HCT116 (cell line): ENCODE measurements around the gene POPDC2. TPM values are rescaled to one million over a fixed set of nuclear protein-coding genes. Genes with fewer than 3 reads are reported as not detected.

Experiments
- ATAC-seq: fragments of 200-7000 bp; cut with Tn5 transposase; 2 replicates; pipeline ENCODE4 v1.9.1; 2020; ENCODE audit warnings: mild to moderate bottlenecking, moderate library complexity
- BruUV-seq: library from RNA; stranded (reverse); fragments of 400-500 nt; replicated peaks from 2 replicates; lab custom pipeline; 2021; lab: Mats Ljungman, UMichigan
- CTCF ChIA-PET: fragments of 300-600 bp; sonication (Branson Sonifier 250); formaldehyde crosslinking; loops from one replicate; lab custom pipeline; 2021; ENCODE audit warnings: antibody characterized with exemption; lab: Charles Lee
- POLR2A ChIA-PET: fragments of 300-600, 350-600 bp; sonication (Branson Sonifier 250); formaldehyde crosslinking; loops from one replicate; lab custom pipeline; 2021; ENCODE audit warnings: antibody characterized with exemption; lab: Charles Lee
- RAD21 ChIA-PET, 2 experiments: fragments of 300-600 bp; sonication (Branson Sonifier 250); formaldehyde crosslinking; loops; one replicate each; lab custom pipeline; 2023; ENCODE audit warnings: low total read pairs in 2 of 2; ENCODE audit not compliant: uncharacterized antibody in 2 of 2, unreplicated experiment in 2 of 2, low non-redundant PET in 1 of 2; lab: Charles Lee
- DNase-seq: peaks from one replicate; pipeline ENCODE4 v3.0.0-alpha.2; 2010; ENCODE audit warnings: low read depth, low spot score
- H2AFZ ChIP-seq: fragments of 200-600 bp; shearing (Covaris generic), sonication (generic); 2 replicates; pipeline ENCODE4 v1.6.1; 2017; ENCODE audit warnings: low read depth, mixed run types, mixed read lengths, antibody characterized with exemption, low read length; ENCODE audit not compliant: poor library complexity, severe bottlenecking
- H3K27ac ChIP-seq: 2 replicates; pipeline ENCODE4 v1.5.1; 2012; ENCODE audit warnings: low read depth, low read length
- H3K27me3 ChIP-seq: fragments of 200-600 bp; sonication (generic); 2 replicates; pipeline ENCODE4 v1.6.1; 2016; ENCODE audit warnings: mixed run types, low read length, mixed read lengths; ENCODE audit not compliant: insufficient read depth
- H3K36me3 ChIP-seq, 2 experiments: fragments of 200-500 bp in 1 of 2; fragments of 200-600 bp in 1 of 2; sonication (Bioruptor generic) in 1 of 2; sonication (generic) in 1 of 2; 2 replicates each; pipeline versions ENCODE4 v1.5.1 to v1.6.1; 2014 to 2016; ENCODE audit warnings: low read length in 2 of 2, inconsistent platforms in 1 of 2, mixed read lengths in 1 of 2, mixed run types in 1 of 2; ENCODE audit not compliant: insufficient read depth in 2 of 2, control insufficient read depth in 1 of 2
- H3K4me1 ChIP-seq, 2 experiments: fragments of 200-600 bp in 1 of 2; sonication (generic) in 1 of 2; 2 replicates each; pipeline versions ENCODE4 v1.5.1 to v1.6.1; 2012 to 2017; ENCODE audit warnings: low read length in 2 of 2, inconsistent platforms in 1 of 2, mild to moderate bottlenecking in 1 of 2, mixed read lengths in 1 of 2, mixed run types in 1 of 2, moderate library complexity in 1 of 2; ENCODE audit not compliant: insufficient read depth in 2 of 2, control insufficient read depth in 1 of 2
- H3K4me2 ChIP-seq: fragments of 200-600 bp; sonication (generic); 2 replicates; pipeline ENCODE4 v1.6.1; 2017; ENCODE audit warnings: mixed run types, low read length, mixed read lengths
- H3K4me3 ChIP-seq, 2 experiments: fragments of 200-600 bp in 1 of 2; sonication (generic) in 1 of 2; replicated peaks in 1 of 2; 2 replicates each; pipeline ENCODE4 v1.5.1; 2011 to 2016; ENCODE audit warnings: low read length in 2 of 2, control low read depth in 1 of 2, low read depth in 1 of 2, mild to moderate bottlenecking in 1 of 2, mixed read lengths in 1 of 2, mixed run types in 1 of 2
- H3K79me2 ChIP-seq: fragments of 200-600 bp; sonication (generic); 2 replicates; pipeline ENCODE4 v1.6.1; 2017; ENCODE audit warnings: mild to moderate bottlenecking, mixed run types, low read length, moderate library complexity, mixed read lengths; ENCODE audit not compliant: insufficient read depth
- H3K9ac ChIP-seq: fragments of 200-600 bp; sonication (generic); 2 replicates; pipeline ENCODE4 v1.6.1; 2016; ENCODE audit warnings: low read length, mixed read lengths
- H3K9me2 ChIP-seq: fragments of 200-600 bp; sonication (generic), shearing (Covaris generic); 2 replicates; pipeline ENCODE4 v1.6.1; 2017; ENCODE audit warnings: mixed run types, mild to moderate bottlenecking, moderate library complexity; ENCODE audit not compliant: insufficient read depth
- H3K9me3 ChIP-seq, 2 experiments: fragments of 200-500 bp in 1 of 2; fragments of 200-600 bp in 1 of 2; sonication (Bioruptor generic) in 1 of 2; sonication (generic) in 1 of 2; 2 replicates each; pipeline ENCODE4 v1.6.1; 2014 to 2017; ENCODE audit warnings: low read length in 2 of 2, mixed read lengths in 2 of 2, inconsistent platforms in 1 of 2, low read depth in 1 of 2, mild to moderate bottlenecking in 1 of 2, mixed run types in 1 of 2, moderate library complexity in 1 of 2; ENCODE audit not compliant: control insufficient read depth in 1 of 2, insufficient read depth in 1 of 2
- H4K20me1 ChIP-seq: fragments of 200-600 bp; sonication (generic), shearing (Covaris generic); 2 replicates; pipeline ENCODE4 v1.6.1; 2017; ENCODE audit warnings: mixed run types, mild to moderate bottlenecking, moderate library complexity; ENCODE audit not compliant: insufficient read depth
- CBX3 ChIP-seq: IDR thresholded peaks from 2 replicates; pipeline ENCODE4 v1.6.1; 2012; ENCODE audit warnings: low read depth
- CEBPB ChIP-seq: IDR thresholded peaks from 2 replicates; pipeline ENCODE4 v1.6.1; 2012; ENCODE audit warnings: low read depth
- EGR1 ChIP-seq: IDR thresholded peaks from 2 replicates; pipeline ENCODE4 v1.6.1; 2012; ENCODE audit warnings: low read depth
- EZH2 ChIP-seq: fragments of 200-600 bp; sonication (generic); IDR thresholded peaks from 2 replicates; pipeline ENCODE4 v1.6.1; 2017; ENCODE audit warnings: antibody characterized with exemption, mixed run types
- FOSL1 ChIP-seq: IDR thresholded peaks from 2 replicates; pipeline ENCODE4 v1.6.1; 2012; ENCODE audit warnings: low read depth
- SP1 ChIP-seq: IDR thresholded peaks from 2 replicates; pipeline ENCODE4 v1.6.1; 2012; ENCODE audit warnings: low read depth
- SRF ChIP-seq: IDR thresholded peaks from 2 replicates; pipeline ENCODE4 v1.6.1; 2012; ENCODE audit warnings: low read depth
- TCF7L2 ChIP-seq: IDR thresholded peaks from 2 replicates; pipeline ENCODE4 v1.7.0; 2011; ENCODE audit warnings: borderline replicate concordance, inconsistent platforms; ENCODE audit not compliant: insufficient read depth, insufficient read length; ENCODE audit errors: extremely low read depth
- ZFX ChIP-seq: fragments of 450-650 bp; IDR thresholded peaks from 2 replicates; pipeline ENCODE4 v1.6.1; 2017
- ZNF274 ChIP-seq: fragments of 200-500 bp; sonication (Bioruptor generic); IDR thresholded peaks from 2 replicates; pipeline ENCODE4 v1.6.1; 2014; ENCODE audit warnings: mild to moderate bottlenecking, low read depth, low read length, inconsistent platforms
- intact Hi-C: fragments of 100-400 bp; cut with micrococcal nuclease; formaldehyde crosslinking; loops from 2 replicates; pipeline ENCODE4 v1.10.0; 2022
- total RNA-seq: library from RNA; stranded (reverse); gene quantifications from one replicate; pipeline ENCODE4 v1.2.1, GENCODE V29; 2021; ENCODE audit not compliant: unreplicated experiment
- TF ChIP-seq, protein P1 (sequence below): IDR thresholded peaks from 2 replicates; pipeline ENCODE4 v1.6.1; 2011; ENCODE audit warnings: mild to moderate bottlenecking, low read length, moderate library complexity; ENCODE audit not compliant: insufficient replicate concordance; ENCODE audit errors: extremely low read depth
- TF ChIP-seq, protein P2 (sequence below): IDR thresholded peaks from 2 replicates; pipeline ENCODE4 v1.6.1; 2012
- TF ChIP-seq, protein P3 (sequence below): IDR thresholded peaks from 2 replicates; pipeline ENCODE4 v1.6.1; 2012; ENCODE audit warnings: low read depth

POPDC2 gene
- total RNA-seq, 1 experiment from 2014 or later = 1.6 TPM

DNA sequence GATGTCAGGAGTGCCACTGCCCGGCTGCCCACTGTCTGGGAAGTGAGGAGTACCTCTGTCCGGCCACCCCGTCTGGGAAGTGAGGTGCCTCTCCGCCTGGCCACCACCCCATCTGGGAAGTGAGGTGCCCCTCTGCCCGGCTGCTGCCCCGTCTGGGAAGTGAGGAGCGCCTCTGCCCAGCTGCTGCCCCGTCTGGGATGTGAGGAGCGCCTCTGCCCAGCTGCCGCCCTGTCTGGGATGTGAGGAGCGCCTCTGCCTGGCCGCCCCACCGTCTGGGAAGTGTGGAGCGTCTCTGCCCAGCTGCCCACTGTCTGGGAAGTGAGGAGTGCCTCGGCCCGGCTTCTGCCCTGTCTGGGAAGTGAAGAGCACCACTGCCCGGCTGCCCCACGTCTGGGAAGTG is 13.5 kb upstream of the POPDC2 start:
- Histone ChIP-seq H3K9me2 (no peaks in the 10 kb centered on the region), H4K20me1 (no peaks in the 10 kb centered on the region), H3K4me2 (no peak overlapping the region), H3K79me2 (peaks cover 21% of the 10 kb centered on the region), H3K36me3 (peaks cover 12 to 39% of the 10 kb centered on the region in 2 experiments), H3K27me3 (no peaks in the 10 kb centered on the region), H2AFZ (no peak overlapping the region), H3K27ac (no peak overlapping the region), H3K4me1 (peaks cover 6 to 21% of the 10 kb centered on the region in 2 experiments; a peak in 3 of 4 replicates), H3K9me3 (no peaks in the 10 kb centered on the region), H3K4me3 (no peak overlapping the region), H3K9ac (no peak overlapping the region)
- DNase-seq (no peak), ATAC-seq (no peak)
- CTCF ChIA-PET = no interaction called here
- RAD21 ChIA-PET = no interaction called here
- BruUV-seq = no TSS peak
- POLR2A ChIA-PET = no interaction called here
- no peak for TF ChIP-seq CEBPB
- TF ChIP-seq ZFX = no peak
- TF ChIP-seq, protein P1, sequence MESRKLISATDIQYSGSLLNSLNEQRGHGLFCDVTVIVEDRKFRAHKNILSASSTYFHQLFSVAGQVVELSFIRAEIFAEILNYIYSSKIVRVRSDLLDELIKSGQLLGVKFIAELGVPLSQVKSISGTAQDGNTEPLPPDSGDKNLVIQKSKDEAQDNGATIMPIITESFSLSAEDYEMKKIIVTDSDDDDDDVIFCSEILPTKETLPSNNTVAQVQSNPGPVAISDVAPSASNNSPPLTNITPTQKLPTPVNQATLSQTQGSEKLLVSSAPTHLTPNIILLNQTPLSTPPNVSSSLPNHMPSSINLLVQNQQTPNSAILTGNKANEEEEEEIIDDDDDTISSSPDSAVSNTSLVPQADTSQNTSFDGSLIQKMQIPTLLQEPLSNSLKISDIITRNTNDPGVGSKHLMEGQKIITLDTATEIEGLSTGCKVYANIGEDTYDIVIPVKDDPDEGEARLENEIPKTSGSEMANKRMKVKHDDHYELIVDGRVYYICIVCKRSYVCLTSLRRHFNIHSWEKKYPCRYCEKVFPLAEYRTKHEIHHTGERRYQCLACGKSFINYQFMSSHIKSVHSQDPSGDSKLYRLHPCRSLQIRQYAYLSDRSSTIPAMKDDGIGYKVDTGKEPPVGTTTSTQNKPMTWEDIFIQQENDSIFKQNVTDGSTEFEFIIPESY = no peak
- TF ChIP-seq, protein P2, sequence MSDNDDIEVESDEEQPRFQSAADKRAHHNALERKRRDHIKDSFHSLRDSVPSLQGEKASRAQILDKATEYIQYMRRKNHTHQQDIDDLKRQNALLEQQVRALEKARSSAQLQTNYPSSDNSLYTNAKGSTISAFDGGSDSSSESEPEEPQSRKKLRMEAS = no peak
- TF ChIP-seq FOSL1 = no peak
- TF ChIP-seq CBX3 = no peak
- TF ChIP-seq SP1 = no peak
- no peak for TF ChIP-seq EGR1
- no peak for TF ChIP-seq TCF7L2
- TF ChIP-seq ZNF274 = no peak
- TF ChIP-seq SRF = no peak
- TF ChIP-seq EZH2 = no peak
- TF ChIP-seq, protein P3, sequence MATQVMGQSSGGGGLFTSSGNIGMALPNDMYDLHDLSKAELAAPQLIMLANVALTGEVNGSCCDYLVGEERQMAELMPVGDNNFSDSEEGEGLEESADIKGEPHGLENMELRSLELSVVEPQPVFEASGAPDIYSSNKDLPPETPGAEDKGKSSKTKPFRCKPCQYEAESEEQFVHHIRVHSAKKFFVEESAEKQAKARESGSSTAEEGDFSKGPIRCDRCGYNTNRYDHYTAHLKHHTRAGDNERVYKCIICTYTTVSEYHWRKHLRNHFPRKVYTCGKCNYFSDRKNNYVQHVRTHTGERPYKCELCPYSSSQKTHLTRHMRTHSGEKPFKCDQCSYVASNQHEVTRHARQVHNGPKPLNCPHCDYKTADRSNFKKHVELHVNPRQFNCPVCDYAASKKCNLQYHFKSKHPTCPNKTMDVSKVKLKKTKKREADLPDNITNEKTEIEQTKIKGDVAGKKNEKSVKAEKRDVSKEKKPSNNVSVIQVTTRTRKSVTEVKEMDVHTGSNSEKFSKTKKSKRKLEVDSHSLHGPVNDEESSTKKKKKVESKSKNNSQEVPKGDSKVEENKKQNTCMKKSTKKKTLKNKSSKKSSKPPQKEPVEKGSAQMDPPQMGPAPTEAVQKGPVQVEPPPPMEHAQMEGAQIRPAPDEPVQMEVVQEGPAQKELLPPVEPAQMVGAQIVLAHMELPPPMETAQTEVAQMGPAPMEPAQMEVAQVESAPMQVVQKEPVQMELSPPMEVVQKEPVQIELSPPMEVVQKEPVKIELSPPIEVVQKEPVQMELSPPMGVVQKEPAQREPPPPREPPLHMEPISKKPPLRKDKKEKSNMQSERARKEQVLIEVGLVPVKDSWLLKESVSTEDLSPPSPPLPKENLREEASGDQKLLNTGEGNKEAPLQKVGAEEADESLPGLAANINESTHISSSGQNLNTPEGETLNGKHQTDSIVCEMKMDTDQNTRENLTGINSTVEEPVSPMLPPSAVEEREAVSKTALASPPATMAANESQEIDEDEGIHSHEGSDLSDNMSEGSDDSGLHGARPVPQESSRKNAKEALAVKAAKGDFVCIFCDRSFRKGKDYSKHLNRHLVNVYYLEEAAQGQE = no peak
- intact Hi-C loops = loop anchor here (10.0 kb wide), 2 partner anchors 209 to 639 kb away; partner anchors contain the start of genes IGSF11, POGLUT1 and TMEM39A
